T-helper 2 cell treated with Interferon-gamma antibody and Interleukin-4, amounts not matched to agents 5 μg/mL and 100 μg/mL, for 36 hours (primary cell): ENCODE results near the gene PDS5B.

Experiments
- DNase-seq: peaks from one replicate; pipeline ENCODE4 v3.0.0; 2021; ENCODE audit warnings: low spot score
- H3K27ac Mint-ChIP-seq: one replicate; pipeline ENCODE4 v1.8.0; 2021; ENCODE audit warnings: mild to moderate bottlenecking, mixed read lengths
- H3K27me3 Mint-ChIP-seq: one replicate; pipeline ENCODE4 v1.8.0; 2021; ENCODE audit warnings: low read depth, mixed read lengths
- H3K36me3 Mint-ChIP-seq: one replicate; pipeline ENCODE4 v1.8.0; 2021; ENCODE audit warnings: low read depth, mixed read lengths
- H3K4me1 Mint-ChIP-seq: one replicate; pipeline ENCODE4 v1.8.0; 2021; ENCODE audit warnings: low read depth, mixed read lengths
- H3K4me3 Mint-ChIP-seq: one replicate; pipeline ENCODE4 v1.8.0; 2022; ENCODE audit warnings: mild to moderate bottlenecking, moderate library complexity, mixed read lengths
- H3K9me3 Mint-ChIP-seq: one replicate; pipeline ENCODE4 v1.8.0; 2021; ENCODE audit warnings: mixed read lengths

PDS5B gene

GRCh38 chr13:32650705-32651311 lies 64.6 kb downstream of the PDS5B start:
- DNase-seq, result peak; percentile 72
- Mint-ChIP-seq H3K4me3 (no peak overlapping the region), H3K27me3 (no peaks in the 10 kb centered on the region), H3K9me3 (peaks cover 20% of the 10 kb centered on the region), H3K27ac (no peak overlapping the region), H3K36me3 (peaks cover 34% of the 10 kb centered on the region), H3K4me1 (peaks cover 25% of the 10 kb centered on the region)

- H3K9me3 Mint-ChIP-seq, result peaks cover 37% of the 10 kb centered on the region
- DNase-seq, result no peak
- no peak overlapping the region for H3K27ac Mint-ChIP-seq
- peaks cover 54% of the 10 kb centered on the region for H3K36me3 Mint-ChIP-seq
- H3K27me3 Mint-ChIP-seq, result no peaks in the 10 kb centered on the region
- H3K4me3 Mint-ChIP-seq, result no peak overlapping the region
- H3K4me1 Mint-ChIP-seq, result peaks cover 2% of the 10 kb centered on the region
These were observed 71.1 kb downstream of the PDS5B start for GRCh38 chr13:32657309-32657708.

- Mint-ChIP-seq H3K4me3 (no peak overlapping the region), H3K36me3 (peaks cover 38% of the 10 kb centered on the region), H3K4me1 (peaks cover 1% of the 10 kb centered on the region), H3K9me3 (peaks cover 25% of the 10 kb centered on the region), H3K27me3 (no peaks in the 10 kb centered on the region), H3K27ac (no peak overlapping the region)
- no peak for DNase-seq
These were observed 73.5 kb downstream of the PDS5B start for GRCh38 chr13:32659736-32660135.

- Mint-ChIP-seq H3K36me3 (peaks cover 35% of the 10 kb centered on the region), H3K4me3 (no peak overlapping the region), H3K9me3 (peaks cover 21% of the 10 kb centered on the region), H3K4me1 (peaks cover 1% of the 10 kb centered on the region), H3K27ac (no peak overlapping the region), H3K27me3 (no peaks in the 10 kb centered on the region)
- DNase-seq, result no peak
These were observed 74.0 kb downstream of the PDS5B start for GRCh38 chr13:32660227-32660626.

GRCh38 chr13:32661685-32662084 lies 75.4 kb downstream of the PDS5B start:
- Mint-ChIP-seq H3K27me3 (no peaks in the 10 kb centered on the region), H3K27ac (no peak overlapping the region), H3K4me3 (no peak overlapping the region), H3K9me3 (peaks cover 9% of the 10 kb centered on the region), H3K4me1 (peaks cover 1% of the 10 kb centered on the region), H3K36me3 (peaks cover 26% of the 10 kb centered on the region)
- DNase-seq, result no peak

- peaks cover 17% of the 10 kb centered on the region for H3K36me3 Mint-ChIP-seq
These were observed 77.4 kb downstream of the PDS5B start for GRCh38 chr13:32663660-32664059.

GRCh38 chr13:32666990-32667571 lies 80.8 kb downstream of the PDS5B start:
- no peak overlapping the region for H3K4me3 Mint-ChIP-seq
- H3K9me3 Mint-ChIP-seq, result no peaks in the 10 kb centered on the region
- no peaks in the 10 kb centered on the region for H3K27me3 Mint-ChIP-seq
- no peak for DNase-seq
- peak overlapping the region; percentile 1 for H3K27ac Mint-ChIP-seq
- H3K4me1 Mint-ChIP-seq, result peaks cover 3% of the 10 kb centered on the region
- peaks cover 12% of the 10 kb centered on the region for H3K36me3 Mint-ChIP-seq

More at GRCh38 chr13:32663660-32664059, 77.4 kb downstream of the PDS5B start:
- H3K4me1 Mint-ChIP-seq, result peaks cover 3% of the 10 kb centered on the region
- H3K27ac Mint-ChIP-seq, result no peak overlapping the region
- H3K27me3 Mint-ChIP-seq, result no peaks in the 10 kb centered on the region
- no peaks in the 10 kb centered on the region for H3K9me3 Mint-ChIP-seq
- DNase-seq, result no peak
- no peak overlapping the region for H3K4me3 Mint-ChIP-seq

GRCh38 chr13:32669030-32669646 lies 82.9 kb downstream of the PDS5B start:
- Mint-ChIP-seq H3K27ac (no peak overlapping the region), H3K4me1 (peaks cover 2% of the 10 kb centered on the region), H3K9me3 (no peaks in the 10 kb centered on the region), H3K4me3 (no peak overlapping the region), H3K27me3 (no peaks in the 10 kb centered on the region), H3K36me3 (peaks cover 18% of the 10 kb centered on the region)
- no peak for DNase-seq

GRCh38 chr13:32674503-32674902 lies 88.3 kb downstream of the PDS5B start:
- H3K27ac Mint-ChIP-seq, result no peak overlapping the region
- H3K4me1 Mint-ChIP-seq, result no peaks in the 10 kb centered on the region
- H3K27me3 Mint-ChIP-seq, result no peaks in the 10 kb centered on the region
- peaks cover 35% of the 10 kb centered on the region for H3K36me3 Mint-ChIP-seq
- no peak for DNase-seq
- no peaks in the 10 kb centered on the region for H3K9me3 Mint-ChIP-seq
- H3K4me3 Mint-ChIP-seq, result no peak overlapping the region

- peaks cover 46% of the 10 kb centered on the region for H3K36me3 Mint-ChIP-seq
These were observed 90.0 kb downstream of the PDS5B start for GRCh38 chr13:32676242-32676641.

GRCh38 chr13:32682130-32682529 lies 95.9 kb downstream of the PDS5B start:
- Mint-ChIP-seq H3K27ac (no peak overlapping the region), H3K4me1 (no peaks in the 10 kb centered on the region), H3K4me3 (no peak overlapping the region), H3K9me3 (no peaks in the 10 kb centered on the region), H3K27me3 (no peaks in the 10 kb centered on the region), H3K36me3 (peaks cover 48% of the 10 kb centered on the region)
- no peak for DNase-seq

More at GRCh38 chr13:32676242-32676641, 90.0 kb downstream of the PDS5B start:
- H3K27me3 Mint-ChIP-seq, result no peaks in the 10 kb centered on the region
- no peaks in the 10 kb centered on the region for H3K4me1 Mint-ChIP-seq
- no peak overlapping the region for H3K4me3 Mint-ChIP-seq
- no peaks in the 10 kb centered on the region for H3K9me3 Mint-ChIP-seq
- H3K27ac Mint-ChIP-seq, result no peak overlapping the region
- DNase-seq, result no peak

GRCh38 chr13:32682740-32683139 lies 96.5 kb downstream of the PDS5B start:
- Mint-ChIP-seq H3K9me3 (no peaks in the 10 kb centered on the region), H3K36me3 (peaks cover 48% of the 10 kb centered on the region)

GRCh38 chr13:32687275-32687674 lies 101.0 kb downstream of the PDS5B start:
- Mint-ChIP-seq H3K27ac (no peak overlapping the region), H3K4me1 (no peaks in the 10 kb centered on the region), H3K36me3 (peaks cover 25% of the 10 kb centered on the region), H3K4me3 (no peak overlapping the region), H3K27me3 (no peaks in the 10 kb centered on the region), H3K9me3 (no peaks in the 10 kb centered on the region)
- no peak for DNase-seq

More at GRCh38 chr13:32682740-32683139, 96.5 kb downstream of the PDS5B start:
- Mint-ChIP-seq H3K27ac (peak overlapping the region; percentile 31), H3K27me3 (no peaks in the 10 kb centered on the region), H3K4me1 (no peaks in the 10 kb centered on the region), H3K4me3 (no peak overlapping the region)
- no peak for DNase-seq

- H3K36me3 Mint-ChIP-seq, result peaks cover 22% of the 10 kb centered on the region
- no peaks in the 10 kb centered on the region for H3K9me3 Mint-ChIP-seq
- no peak overlapping the region for H3K4me3 Mint-ChIP-seq
- H3K27me3 Mint-ChIP-seq, result no peaks in the 10 kb centered on the region
- H3K27ac Mint-ChIP-seq, result no peak overlapping the region
- DNase-seq, result no peak
- no peaks in the 10 kb centered on the region for H3K4me1 Mint-ChIP-seq
These were observed 109.5 kb downstream of the PDS5B start for GRCh38 chr13:32695602-32696250.
